GM18873 (cell line): Measurements from ENCODE around the gene BID.

Experiments used
- ATAC-seq: cut with Tn5 transposase; IDR thresholded peaks from one replicate; pipeline ENCODE4 v1.9.1; 2021; ENCODE audit warnings: mild to moderate bottlenecking, moderate library complexity, moderate number of reproducible peaks; ENCODE audit not compliant: unreplicated experiment, low FRiP score

The BID gene

GRCh38 chr22:17785185-17786184, 11.2 kb upstream of the BID start:
- ATAC-seq, result no peak

DNA sequence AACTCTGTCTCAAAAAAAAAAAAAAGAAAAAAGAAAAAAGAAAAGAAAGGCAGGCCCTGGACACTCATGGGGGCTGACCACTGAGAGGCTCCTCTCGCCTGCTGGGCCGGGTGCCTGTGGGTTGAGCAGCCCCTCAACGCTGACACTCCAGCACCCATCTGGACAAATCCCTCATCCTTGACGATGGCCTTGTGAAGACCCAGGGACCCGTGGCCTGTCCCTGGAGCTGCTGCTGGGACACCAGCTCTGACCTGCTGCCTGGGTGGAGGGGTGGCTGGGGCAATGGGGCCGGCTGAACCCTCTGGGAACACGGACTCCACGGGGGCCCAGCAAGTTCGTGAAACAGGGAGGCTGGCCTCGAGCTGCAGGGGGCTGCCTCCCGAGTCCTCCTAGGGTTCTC, 10.5 kb upstream of the BID start:
- ATAC-seq, result no peak

DNA sequence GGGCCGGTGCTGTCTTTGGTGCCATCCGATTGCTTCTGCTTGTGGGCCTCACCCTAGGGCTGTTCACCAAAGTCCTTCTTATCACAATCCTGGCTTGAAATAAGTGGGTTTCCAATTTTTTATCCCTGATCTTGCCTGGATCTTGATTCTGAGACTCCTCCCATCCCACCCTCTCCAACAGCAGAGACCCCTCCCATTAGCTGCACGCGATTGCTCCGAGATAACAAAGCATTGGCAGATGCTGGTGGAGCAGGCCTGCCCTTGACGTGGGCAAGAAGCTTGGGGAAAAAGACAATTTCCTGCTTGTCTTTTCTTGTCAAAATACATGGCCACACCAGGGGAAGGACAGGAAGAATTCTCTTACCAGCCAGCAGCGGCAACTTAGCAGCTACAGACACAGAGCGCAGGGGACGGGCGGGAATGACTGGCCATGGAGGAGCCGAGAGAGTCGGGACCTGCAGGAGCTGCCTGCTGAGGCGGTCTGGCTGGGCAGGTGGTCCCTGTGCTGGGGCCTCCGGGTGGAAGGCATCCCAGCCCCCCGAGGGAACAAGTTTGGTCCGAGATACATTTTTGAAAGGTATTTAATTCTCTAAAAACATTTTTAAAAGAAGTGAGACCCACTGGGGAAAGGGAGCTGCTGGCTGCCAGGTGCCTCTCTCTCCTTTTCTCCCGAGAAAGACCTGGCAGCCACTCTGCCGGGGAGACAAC, 9.7 kb upstream of the BID start:
- ATAC-seq, result no peak

DNA sequence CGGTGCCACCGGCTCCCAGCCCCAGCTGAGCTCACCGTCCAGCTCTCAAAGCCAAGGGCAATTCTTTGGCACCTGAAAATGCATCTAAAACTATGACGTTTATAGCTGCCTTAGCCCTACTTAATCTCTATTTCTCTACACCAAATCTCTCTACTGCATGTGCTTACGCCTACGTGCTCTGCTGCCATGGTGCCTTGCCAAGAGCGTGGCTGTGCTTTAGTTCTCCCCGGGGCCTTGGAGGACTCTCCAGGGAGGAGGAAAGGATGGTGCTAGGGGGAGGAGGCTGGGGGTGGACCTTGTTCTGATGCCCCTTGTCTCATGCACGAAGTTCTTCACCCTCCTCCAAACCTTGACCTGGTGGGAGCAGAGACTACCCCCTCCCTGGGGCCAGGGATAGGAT, 9.0 kb upstream of the BID start:
- ATAC-seq, result no peak

- ATAC-seq, result no peak
These were observed 8.4 kb upstream of the BID start for GRCh38 chr22:17782621-17783020.

GRCh38 chr22:17782158-17782557, 7.9 kb upstream of the BID start:
- no peak for ATAC-seq

DNA sequence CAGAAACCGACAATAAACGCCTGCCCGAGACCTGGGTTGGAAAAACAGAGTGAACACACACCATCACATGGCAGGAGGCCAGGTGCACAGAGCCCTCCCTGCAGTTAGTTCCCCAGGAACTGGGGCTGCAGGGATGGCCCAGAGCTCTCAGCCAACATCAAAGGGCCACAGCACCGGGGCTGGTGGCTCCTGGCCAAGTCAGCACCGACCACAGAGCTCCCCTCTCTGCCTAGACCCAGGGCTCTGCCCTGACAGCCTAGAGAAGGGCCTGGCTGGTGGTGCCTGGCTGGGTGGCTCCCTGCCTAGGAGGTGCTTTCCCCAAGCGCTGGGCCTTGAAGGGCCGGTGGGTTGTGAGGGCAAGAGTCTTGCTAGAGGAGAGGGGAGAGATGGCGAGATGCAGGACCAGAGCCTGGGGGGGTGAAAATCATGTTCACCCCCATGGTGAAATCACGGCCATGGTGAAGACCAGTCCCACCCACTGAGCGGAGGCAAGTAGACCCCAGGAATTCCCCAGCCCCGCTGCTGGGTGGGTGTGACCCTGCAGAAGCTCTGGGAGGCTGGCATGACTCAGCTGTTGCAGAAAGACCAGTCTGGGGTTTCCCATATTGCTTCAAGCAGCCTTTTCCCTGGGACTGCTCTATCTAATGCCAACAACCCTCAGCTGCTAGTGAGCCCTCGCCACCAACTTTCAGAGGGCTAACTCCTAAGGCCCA, 7.2 kb upstream of the BID start:
- ATAC-seq, result no peak

GRCh38 chr22:17780741-17781318, 6.6 kb upstream of the BID start:
- ATAC-seq, result no peak

GRCh38 chr22:17780116-17780740, 6.0 kb upstream of the BID start:
- ATAC-seq, result no peak

DNA sequence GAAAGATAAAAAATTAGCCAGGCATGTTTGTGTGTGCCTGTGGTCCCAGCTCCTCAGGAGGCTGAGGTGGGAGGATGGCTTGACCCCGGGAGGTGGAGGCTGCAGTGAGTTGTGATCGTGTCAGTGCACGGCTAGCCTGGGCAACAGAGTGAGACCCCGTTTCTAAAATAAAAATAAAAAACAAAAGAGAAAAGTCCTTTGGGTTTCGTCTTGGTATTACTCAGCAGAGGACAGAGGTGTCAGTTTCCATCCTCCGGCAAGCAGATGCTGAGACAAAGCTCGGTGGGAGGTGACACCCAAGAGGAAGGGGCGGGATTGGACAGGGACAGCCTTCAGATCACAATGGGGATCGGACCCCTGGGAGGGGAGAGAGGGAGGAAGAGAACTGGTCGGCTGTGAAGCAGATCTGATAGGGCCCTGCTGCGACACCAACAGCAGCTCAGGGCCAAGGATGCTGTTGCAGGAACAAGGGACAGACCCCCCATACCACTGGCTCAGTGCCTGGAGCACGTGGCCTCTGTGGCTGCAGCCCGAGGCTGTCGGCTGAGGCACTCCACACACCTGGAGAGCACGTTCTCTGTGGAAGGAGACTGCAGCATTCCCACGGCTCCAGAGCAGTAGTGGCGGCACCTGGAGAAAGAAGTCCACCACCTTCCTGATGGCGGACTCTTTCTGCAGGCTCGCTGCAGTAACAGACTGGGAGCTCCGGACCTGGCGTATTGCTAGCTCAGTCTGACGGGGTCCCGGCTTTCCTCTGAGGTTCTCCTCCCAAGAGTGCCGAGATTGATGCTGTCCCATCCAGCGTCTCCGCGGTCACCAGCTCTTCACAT, 5.2 kb upstream of the BID start:
- ATAC-seq, result no peak

DNA sequence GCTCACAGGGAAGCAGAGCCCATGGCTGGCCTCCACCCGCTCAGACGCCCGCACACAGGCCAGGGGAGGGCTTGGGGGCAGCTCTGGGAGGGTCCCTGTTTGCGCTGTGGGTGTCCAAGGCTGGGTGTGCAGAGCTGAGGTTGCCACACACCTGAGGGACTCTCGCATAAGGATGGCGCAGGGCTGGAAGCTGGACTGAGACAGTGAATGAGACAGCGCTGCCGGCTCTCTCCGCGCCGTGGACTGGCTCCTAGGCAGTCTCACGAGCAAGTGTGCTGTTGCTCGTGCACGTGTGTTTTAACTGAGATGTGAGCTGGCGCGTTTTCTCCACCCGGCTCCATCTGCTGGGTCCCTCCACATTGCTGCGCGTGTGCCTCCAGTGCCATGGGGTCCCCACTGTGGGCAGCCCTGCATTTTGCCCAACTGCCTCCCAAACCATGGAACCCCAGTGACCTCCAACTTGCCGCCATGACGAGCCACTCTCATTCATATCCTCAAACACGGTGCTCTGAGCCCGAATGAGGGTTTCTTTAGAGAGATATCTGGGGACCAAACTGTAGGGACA, 4.2 kb upstream of the BID start:
- no peak for ATAC-seq

- no peak for ATAC-seq
These were observed 3.4 kb upstream of the BID start for GRCh38 chr22:17777717-17778044.

GRCh38 chr22:17777005-17777716, 2.9 kb upstream of the BID start:
- no peak for ATAC-seq

GRCh38 chr22:17775781-17776465, 1.7 kb upstream of the BID start:
- ATAC-seq, result no peak

- no peak for ATAC-seq
These were observed 837 bp upstream of the BID start for GRCh38 chr22:17774926-17775685.

DNA sequence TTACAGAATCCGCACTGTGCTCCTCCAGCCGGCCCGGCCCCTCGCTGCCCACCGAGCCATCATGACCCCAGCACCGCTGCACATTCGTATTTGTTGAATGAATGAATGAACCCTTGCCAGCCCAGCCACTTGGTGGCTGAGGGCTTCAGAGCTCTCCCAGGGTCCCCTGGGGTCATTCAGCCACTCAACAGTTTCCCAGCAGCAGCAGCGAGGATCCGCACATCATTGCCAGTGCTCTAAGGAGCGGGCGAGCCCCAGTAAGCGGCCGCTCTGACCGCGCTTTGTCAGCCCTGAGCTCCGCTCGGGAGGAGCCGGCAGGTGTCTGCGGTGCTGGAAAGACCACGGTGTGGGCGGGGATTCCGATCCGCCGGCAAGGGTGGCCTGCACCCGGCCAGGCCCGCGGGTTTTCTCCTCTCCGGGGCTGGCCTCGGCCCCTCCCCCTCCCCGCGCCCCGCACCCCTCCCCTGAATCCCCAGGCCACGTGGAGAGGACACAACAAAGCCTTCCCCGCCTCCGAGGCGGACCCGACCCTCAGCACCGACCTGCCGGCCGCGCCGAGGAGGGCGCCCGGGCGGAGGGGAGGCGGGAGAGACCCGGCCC, 563 bp downstream of the BID start:
- no peak for ATAC-seq
